GM19025 (cell line): ENCODE data around the gene CNGB1.
"Not testable (repeated sequence)": the region's sequence is repeated elsewhere in the genome, so short reads cannot be mapped to it uniquely, and the experiment has no call there.

Experiments
- ATAC-seq: cut with Tn5 transposase; IDR thresholded peaks from one replicate; pipeline ENCODE4 v1.9.1; 2021; ENCODE audit warnings: mild to moderate bottlenecking, low read depth, moderate library complexity; ENCODE audit not compliant: unreplicated experiment

The CNGB1 gene

DNA sequence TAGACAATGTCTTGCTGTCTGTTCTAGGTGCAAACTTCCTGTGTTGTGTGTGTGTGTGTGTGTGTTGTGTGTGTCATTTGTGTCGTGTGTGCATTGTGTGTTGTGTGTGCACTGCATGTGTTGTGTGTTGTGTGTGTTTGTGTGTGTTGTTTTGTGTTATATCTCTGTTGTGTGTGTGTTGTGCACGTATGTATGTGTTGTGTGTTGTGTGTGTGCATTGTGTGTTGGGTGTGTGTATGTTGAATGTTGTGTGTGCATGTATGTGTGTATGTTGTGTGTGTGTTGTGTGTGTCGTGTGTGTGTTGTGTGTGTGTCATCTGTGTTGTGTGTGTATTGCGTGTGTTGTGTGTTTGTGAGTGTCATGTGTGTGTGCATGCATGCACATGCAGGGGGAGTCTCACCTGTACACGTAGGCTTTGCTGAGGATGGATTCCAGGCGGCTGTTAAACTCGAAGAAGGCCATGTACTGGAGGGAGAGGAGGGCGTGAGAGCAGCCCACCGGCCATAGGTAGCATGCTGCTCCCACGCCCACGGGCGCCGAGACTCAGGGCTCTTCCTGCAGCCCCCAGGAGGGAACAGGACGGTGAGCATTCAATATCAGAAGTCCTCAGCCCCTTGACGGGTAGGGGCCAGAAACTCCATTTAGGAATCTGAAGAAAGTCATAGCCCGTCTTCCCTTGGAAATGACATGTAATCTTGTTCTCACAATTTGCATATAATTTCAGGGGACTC is 58.2 kb downstream of the CNGB1 start:
- no peak for ATAC-seq

DNA sequence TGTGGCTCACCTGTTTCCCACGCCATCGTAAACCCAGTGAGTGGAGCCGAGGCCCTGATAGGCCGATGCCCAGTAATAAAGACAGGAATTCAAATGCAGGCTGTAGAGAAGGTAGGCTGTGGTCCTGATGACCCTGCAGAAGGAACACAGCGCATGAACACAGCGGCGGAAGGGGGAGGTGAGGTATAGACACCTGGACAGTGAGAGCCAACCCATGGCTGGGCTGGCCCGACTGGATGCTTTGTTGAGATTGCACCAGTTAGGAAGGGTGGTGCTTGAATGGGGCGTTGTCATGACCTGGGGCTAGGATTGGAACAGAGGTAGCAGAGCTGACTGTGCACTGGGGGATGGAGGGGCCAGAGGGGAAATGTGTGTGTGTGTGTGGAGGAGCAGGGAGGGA is 59.2 kb downstream of the CNGB1 start:
- ATAC-seq, result no peak

- ATAC-seq, result no peak
Measured at GRCh38 chr16:57910696-57911095, 60.2 kb downstream of the CNGB1 start.

GRCh38 chr16:57908409-57908987 is 62.4 kb downstream of the CNGB1 start:
- no peak for ATAC-seq

DNA sequence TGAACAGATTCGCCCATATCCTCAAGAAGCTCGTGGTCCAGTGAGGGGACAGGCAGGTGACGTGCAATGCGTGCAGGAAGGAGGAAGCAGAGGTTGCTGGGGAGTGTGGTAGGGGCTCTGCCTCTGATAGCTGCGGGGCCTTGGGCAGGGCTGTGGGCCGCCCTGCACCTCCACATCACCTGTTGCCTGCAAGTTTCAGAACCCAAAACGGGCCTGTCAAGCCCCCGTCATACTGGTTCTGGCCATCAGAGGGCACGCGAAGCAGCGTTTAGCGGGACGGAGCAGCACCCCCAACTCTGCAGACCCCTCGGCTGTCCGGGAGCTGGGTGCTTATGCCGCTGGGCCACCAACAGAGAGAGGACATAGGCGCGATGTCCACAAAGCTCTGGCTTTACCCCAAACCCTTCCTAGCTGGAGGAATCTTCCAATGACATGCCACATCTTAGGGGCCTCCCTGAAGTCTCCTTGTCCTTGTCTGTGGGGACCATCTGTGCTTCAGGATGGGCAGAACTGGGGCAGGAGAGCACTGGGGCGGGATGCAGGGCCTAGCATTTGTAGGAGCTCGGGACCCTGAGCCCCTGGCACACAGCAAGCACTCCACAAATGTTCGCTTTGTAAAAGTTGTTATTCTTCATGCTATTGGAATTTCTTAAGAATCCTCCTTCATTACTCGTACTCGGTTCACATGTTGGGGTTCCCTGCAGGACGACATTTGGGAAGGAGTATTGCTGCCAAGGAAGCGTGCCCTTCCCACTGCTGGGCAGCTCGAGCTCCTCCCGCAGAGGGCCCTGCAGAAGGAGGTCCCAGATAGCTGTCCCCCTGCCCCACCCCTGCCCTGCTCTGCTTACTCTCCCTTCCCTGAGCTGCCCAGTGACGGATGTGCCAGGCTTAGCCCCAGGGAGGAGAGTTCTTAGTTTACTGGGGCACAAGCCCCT is 64.3 kb downstream of the CNGB1 start:
- ATAC-seq, result no peak

DNA sequence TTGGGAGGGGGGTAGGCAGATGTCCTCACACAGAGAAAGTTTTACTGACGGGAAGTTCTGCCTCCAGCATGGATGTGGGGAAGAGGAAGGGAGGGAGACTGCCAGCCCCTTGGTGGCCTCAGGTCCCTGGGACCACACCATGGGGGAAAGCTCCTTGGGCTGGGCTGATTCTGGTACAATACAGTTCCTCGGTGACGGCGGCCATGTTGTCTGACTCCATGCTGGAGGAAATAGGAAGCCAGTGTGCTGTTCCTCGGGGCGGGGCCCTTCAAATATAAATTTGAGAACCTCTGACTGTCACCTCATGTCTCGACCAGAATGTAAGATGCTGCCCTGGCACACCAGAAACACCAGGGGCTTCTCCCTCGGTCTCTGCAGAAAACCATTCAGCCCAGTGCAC is 66.8 kb downstream of the CNGB1 start:
- ATAC-seq, result no peak

DNA sequence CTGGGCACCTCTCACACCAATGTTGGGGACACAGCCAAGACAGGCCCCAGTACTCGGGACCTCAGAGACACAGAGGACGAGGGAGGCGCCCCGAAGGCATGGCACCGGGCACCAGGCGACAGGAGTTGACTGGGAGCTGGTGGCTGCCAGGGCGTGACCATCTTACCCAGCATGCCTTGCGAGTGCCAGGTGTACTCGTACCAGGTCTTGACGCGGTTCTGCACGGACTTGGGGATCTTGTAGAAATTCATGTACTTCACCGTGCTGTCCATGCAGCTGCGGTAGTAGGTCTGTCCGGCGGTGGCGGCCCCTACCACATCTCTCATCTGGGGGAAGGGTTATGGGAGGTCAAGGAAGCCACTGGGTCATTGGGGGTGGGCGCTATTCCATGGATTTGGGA is 67.3 kb downstream of the CNGB1 start:
- no peak for ATAC-seq

- ATAC-seq, result no peak
Measured at GRCh38 chr16:57901480-57902069, 69.4 kb downstream of the CNGB1 start.

DNA sequence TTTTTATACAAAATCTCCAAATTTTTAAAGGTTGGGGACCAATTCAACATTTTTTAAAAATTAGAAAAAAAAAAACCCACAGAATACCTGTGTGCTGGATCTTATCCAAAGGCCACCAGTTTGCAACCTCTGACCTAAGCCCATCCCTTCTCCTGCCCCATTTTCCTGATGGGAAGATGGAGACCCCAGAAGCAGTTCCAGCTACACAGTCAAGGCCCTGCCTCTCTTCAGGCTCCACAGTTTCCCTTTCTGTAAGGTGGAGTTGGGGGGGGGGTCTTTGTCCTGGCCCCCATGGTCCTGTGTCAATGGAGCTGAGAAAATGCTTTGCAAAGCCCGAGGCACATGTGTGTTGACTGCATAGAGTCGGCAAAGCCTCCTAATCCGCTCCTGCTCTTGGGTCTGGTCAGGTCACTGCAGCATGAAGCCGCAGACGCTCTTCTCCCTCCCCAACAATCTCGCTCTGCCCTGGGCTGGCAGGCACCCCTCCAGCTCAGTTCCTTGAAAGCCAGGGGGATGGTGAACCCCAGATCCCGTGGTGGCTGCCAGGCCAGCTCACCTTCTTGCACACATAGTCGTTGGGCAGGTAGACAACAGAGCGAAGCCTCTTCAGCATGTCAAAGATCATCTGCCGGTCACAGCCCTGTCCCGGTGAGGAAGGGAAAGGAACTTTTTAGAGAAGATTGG is 70.0 kb downstream of the CNGB1 start:
- no peak for ATAC-seq

DNA sequence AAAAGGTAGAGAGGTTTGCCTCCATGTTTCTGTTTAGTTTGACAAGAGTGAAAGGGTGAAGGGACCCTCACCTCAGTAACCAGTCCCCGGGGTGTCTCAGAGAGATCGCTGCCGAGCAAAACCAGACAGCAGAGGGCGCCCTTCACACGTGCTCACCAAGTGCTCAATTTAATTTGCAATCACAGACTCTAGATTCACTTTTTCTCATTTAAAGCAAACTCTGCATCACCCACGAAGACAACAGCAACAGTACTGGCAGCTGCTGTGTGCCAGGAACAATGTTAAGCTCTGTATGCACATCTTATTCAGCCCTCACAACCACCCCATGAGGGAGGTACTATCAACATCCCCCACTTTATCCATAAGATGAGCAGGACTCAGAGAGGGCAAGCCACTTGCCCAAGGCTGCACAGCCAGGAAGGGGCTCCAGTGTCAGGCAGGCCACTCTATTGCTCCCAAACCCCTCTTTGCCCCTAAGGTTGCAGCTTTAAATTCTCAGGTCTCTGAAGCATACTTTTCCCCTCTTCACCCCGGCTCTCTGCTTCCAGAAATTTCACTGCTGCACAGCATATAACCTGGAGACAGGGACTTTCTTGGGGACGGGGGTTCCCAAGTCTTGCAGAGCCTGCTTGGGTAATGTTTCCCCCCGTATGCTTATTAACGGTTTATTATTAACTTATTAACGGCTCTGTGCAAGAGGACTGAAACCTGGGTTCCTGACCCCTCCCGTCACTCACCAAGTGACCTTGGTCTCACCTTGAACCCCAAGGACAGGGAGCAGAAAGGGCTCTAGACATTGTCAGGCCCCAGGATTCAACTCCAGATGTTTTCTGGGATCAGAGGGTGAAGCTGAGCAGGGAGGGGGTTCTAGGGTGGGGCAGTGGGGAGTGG is 70.9 kb downstream of the CNGB1 start:
- ATAC-seq, result no peak

GRCh38 chr16:57898961-57899360 is 72.0 kb downstream of the CNGB1 start:
- ATAC-seq, result no peak

DNA sequence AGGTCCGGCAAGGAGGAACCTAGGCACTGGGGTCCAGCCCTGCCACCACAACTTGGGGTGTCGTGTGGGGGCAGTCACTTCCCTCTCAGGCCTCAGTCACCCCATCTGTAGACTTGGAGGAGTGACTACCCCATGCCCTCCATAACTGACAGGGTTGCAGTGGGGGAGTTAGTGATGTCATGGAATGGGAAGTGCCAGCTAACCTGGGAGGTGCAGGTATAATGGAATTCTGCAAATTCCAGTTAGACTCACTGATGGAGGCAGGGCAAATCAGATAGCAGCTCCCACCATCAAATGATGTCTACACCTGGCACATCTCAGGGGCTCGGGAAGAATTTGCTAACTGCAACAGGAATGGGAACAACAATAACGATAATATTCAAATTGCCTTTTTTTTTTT is 72.9 kb downstream of the CNGB1 start:
- no peak for ATAC-seq

- no peak for ATAC-seq
Measured at GRCh38 chr16:57897053-57897784, 73.7 kb downstream of the CNGB1 start.

- ATAC-seq, result not testable (repeated sequence)
Measured at GRCh38 chr16:57895081-57895547, 75.8 kb downstream of the CNGB1 start.

DNA sequence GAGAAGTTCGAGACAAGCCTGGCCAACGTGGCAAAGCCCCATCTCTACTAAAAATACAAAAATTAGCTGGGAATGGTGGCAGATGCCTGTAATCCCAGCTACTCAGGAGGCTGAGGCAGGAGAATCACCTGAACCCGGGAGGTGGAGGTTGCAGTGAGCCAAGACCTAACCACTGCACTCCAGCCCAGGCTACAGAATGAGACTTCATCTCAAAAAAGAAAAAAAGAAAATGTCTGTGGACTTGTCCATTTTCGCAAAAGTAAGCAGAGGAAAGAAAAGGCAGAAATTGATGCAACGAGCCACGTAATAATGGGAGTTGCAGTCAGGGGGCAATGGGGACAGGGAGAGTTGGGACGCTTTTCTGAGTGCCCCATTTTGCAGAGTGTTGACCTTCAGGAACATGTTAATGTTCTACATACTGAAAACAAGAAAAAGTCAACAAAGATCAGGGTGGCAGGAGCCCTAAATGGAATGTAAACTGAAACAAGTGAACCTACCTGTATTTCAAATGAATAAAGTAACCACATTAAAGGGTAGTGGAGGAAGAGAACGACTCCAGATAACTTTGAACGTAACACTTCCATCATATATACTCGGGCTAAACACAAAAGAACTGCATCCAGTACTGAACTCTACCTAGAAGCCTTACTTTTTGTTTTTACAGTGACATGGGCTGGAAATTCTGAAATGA is 76.4 kb downstream of the CNGB1 start:
- ATAC-seq, result no peak

GRCh38 chr16:57893559-57894389 is 77.2 kb downstream of the CNGB1 start:
- no peak for ATAC-seq

GRCh38 chr16:57893217-57893558 is 77.7 kb downstream of the CNGB1 start:
- ATAC-seq, result no peak
